ENCODE measurements around the gene ANKRD9. TPM values are rescaled to one million over a fixed set of nuclear protein-coding genes. Genes with fewer than 3 reads are reported as not detected.
A peak's percentile ranks its signal among the peaks of the same experiment; 100 is the strongest.

Gene ANKRD9
- total RNA-seq, 1 donor from 2014 or later = 22.4 TPM

DNA sequence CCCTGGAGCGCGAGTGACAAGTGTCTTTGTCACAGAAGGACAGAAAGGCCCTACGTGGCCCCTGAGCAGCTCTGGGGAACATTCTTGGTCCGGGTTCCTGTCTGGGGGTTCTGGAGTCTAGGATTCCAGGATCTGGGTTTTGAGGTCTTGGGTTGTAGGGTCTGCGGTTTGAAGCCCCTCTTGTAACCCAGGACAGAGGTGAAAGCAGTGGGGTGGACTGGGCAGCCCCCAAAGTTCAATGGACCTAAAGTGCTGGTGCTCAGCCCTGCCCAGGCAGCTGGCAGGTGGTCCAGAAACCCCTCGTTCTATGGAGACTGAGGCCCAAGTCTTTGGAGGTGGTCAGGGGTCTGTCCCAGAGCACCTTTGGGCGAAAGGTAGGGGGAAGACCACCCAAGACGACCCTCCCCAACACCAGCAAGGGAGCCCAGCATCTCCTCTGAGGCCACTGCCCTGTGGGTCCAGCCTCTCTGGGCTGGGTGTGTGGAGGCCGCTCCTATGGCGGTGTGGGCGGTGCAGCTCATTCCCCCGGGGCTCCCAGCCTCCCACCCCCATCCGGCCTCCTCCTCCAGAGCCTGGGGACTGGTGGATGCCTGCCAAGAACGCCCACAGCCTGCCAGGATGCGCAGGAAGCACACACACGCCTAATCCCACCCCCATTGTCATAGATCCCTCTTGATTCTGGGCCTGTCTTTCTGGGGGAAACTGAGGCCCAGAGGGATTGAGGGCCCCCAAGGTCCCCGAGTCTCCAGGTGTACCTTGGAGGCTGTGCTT, 30.2 kb upstream of the ANKRD9 start:
- no peak for DNase-seq
- H3K9me3 ChIP-seq = no peaks in the 10 kb centered on the region
- ATAC-seq = no peak

DNA sequence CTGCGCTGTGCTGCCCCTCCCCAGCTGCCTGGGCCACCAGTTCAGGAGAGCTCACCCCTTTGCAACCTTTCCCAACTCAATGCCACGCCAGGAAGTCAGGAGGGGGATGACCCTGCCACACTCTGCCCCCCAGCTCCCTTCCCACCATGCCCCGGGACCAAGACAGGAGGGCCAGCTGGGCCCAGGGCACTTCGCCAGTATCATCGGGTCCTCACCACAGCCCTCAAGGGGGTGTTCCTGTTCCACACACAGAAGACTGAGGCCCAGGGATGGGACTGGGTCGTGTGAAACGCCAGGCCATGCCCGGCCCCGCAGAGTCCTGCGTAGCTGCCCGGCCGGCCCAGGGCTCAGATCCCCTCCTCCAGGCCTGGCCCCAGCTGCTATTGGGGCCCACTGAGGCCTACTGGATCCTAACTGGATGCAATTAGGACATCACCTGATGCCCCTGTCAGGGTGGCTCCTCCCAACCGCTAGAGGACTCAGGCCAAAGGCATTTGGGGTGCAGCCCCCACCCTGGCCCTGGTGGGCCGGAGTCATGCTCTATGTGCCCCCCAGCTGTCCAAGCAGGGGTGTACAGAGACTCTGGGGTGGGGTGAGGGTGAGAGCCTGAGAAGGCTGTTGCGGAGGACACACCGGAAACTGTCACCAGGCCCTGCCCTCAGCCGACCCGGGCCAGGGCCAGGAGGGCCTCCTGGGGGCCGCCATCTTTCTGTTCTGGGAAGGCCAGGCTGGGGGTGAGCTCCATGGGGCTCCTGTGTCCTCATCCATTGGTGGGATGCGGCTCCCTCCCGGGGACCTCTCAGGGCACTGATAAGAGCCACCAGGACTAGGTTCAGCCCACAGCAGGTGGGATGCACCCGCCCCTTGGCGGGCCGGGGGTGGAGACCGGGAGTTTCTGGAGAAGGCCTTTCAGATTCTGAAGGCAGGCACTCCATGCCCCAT, 29.3 kb upstream of the ANKRD9 start:
- Histone ChIP-seq H3K36me3 (no peaks in the 10 kb centered on the region), H3K4me1 (peaks cover 7% of the 10 kb centered on the region), H3K27ac (no peak overlapping the region), H3K9me3 (no peaks in the 10 kb centered on the region), H3K27me3 (no peaks in the 10 kb centered on the region), H3K4me3 (no peak overlapping the region)
- DNase-seq (no peak), ATAC-seq (no peak)
- TF ChIP-seq, protein P1, sequence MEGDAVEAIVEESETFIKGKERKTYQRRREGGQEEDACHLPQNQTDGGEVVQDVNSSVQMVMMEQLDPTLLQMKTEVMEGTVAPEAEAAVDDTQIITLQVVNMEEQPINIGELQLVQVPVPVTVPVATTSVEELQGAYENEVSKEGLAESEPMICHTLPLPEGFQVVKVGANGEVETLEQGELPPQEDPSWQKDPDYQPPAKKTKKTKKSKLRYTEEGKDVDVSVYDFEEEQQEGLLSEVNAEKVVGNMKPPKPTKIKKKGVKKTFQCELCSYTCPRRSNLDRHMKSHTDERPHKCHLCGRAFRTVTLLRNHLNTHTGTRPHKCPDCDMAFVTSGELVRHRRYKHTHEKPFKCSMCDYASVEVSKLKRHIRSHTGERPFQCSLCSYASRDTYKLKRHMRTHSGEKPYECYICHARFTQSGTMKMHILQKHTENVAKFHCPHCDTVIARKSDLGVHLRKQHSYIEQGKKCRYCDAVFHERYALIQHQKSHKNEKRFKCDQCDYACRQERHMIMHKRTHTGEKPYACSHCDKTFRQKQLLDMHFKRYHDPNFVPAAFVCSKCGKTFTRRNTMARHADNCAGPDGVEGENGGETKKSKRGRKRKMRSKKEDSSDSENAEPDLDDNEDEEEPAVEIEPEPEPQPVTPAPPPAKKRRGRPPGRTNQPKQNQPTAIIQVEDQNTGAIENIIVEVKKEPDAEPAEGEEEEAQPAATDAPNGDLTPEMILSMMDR (IDR thresholded peaks at IDR 0.05) = no peak
- intact Hi-C loops (cut with DNase I) = no loop called here

More for the DNA sequence above, 30.2 kb upstream of the ANKRD9 start:
- intact Hi-C loops (cut with DNase I) = no loop called here
- H3K27me3 ChIP-seq = peaks cover 8% of the 10 kb centered on the region
- H3K4me3 ChIP-seq = no peak overlapping the region
- no peak overlapping the region for H3K27ac ChIP-seq
- H3K4me1 ChIP-seq = peaks cover 7% of the 10 kb centered on the region
- H3K36me3 ChIP-seq = no peaks in the 10 kb centered on the region
- TF ChIP-seq, protein P1 (IDR thresholded peaks at IDR 0.05) = no peak

DNA sequence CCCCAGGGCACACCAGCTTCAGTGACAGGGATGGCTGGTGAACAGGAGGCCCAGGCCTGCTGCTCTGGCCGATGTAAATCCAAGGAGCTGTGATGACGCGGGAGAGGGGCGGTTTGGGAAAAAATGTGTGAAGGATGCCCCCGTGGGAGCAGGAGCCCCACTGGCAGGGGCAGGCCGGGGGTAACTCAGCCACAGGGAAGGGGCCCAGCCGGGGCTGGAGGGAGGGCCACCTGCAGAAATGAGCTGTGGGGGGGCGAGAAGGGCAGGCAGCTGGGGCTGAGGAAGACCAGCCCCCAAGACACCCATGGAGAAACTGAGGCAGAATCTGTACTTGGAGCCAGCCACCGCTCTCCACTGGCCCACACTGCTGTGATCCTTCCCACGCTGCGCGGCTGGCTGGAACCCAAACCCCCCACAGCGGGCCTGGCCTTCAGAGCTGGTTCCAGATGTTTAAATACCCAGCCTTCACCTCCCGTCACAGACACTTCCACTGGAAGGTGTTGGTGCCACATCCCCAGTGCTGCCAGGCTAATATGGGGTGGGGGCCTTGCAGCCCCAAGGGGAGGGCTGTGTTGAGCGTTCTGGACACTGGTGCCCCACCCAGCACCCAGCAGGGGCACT, 28.5 kb upstream of the ANKRD9 start:
- no peak overlapping the region for H3K4me3 ChIP-seq
- no peak overlapping the region for H3K27ac ChIP-seq
- no peak for ATAC-seq
- no peak for DNase-seq
- intact Hi-C loops (cut with DNase I) = no loop called here
- no peaks in the 10 kb centered on the region for H3K27me3 ChIP-seq
- H3K4me1 ChIP-seq = peaks cover 7% of the 10 kb centered on the region
- H3K36me3 ChIP-seq = no peaks in the 10 kb centered on the region
- TF ChIP-seq, protein P1 (IDR thresholded peaks at IDR 0.05) = no peak
- no peaks in the 10 kb centered on the region for H3K9me3 ChIP-seq

DNA sequence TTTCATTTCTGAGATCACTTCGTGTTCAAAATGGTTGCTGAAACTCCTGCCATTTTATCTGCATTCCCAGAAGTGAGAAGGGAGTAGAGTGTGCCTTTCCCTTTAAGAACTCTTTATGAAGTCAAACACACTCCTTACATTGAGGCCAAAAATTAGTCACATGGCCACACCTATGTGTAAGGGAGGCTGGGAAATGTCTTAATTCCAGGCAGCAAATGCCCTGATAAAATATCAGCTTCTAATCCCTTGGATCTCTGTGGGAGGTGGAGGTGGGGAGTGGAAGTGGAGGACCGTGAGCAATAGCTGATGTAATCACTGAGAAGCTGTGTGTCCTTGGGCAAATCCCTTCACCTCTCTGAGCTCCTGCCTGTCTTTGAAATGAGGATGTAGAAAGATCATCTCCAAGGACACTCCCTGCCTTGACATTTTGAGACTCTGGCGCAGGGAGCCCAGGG, 22.7 kb upstream of the ANKRD9 start:
- no peaks in the 10 kb centered on the region for H3K36me3 ChIP-seq
- H3K9me3 ChIP-seq = no peaks in the 10 kb centered on the region
- no peaks in the 10 kb centered on the region for H3K27me3 ChIP-seq
- H3K4me3 ChIP-seq = no peak overlapping the region
- H3K27ac ChIP-seq = no peak overlapping the region
- TF ChIP-seq, protein P1 (IDR thresholded peaks at IDR 0.05) = no peak
- ATAC-seq = no peak
- DNase-seq = no peak
- intact Hi-C loops (cut with DNase I) = no loop called here
- H3K4me1 ChIP-seq = no peaks in the 10 kb centered on the region

DNA sequence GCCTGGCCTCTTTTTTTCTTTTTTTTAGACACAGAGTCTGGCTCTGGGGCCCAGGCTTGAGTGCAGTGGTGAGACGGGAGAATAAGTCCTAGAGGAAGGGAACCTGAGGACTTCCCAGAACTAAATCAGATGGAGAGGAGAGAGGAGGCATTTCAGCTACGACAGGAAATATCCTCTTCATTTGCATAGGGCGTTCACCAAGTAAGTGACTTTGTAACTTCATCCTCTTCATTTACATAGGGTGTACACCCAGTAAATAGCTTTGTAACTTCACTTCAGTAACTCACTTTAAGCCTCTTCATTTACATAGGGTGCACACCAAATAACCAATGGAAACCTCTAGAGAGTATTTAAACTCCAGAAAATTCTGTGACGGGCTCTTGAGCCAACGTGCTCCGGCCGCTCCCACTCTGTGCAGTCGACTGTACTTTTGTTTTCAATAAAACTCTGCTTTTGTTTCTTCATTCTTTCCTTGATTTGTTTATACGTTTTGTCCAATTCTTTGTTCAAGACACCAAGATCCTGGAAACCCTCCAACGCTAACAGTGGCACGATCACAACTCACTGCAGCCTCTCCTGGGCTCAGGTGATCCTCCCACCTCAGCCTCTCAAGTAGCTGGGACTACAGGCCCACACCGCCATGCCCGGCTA, 21.4 kb upstream of the ANKRD9 start:
- Histone ChIP-seq H3K4me1 (no peaks in the 10 kb centered on the region), H3K4me3 (no peak overlapping the region), H3K9me3 (no peaks in the 10 kb centered on the region), H3K27ac (peak overlapping the region; percentile 58), H3K36me3 (no peaks in the 10 kb centered on the region), H3K27me3 (no peaks in the 10 kb centered on the region)
- ATAC-seq (peak; percentile 84), DNase-seq (no peak)
- intact Hi-C loops (cut with DNase I) = no loop called here
- TF ChIP-seq, protein P1 (IDR thresholded peaks at IDR 0.05) = no peak
